HG02678 (cell line): ENCODE measurements around the gene IL1RAPL1.

Source experiments
- ATAC-seq: cut with Tn5 transposase; IDR thresholded peaks from one replicate; pipeline ENCODE4 v1.9.1; 2021; ENCODE audit warnings: mild to moderate bottlenecking, moderate library complexity; ENCODE audit not compliant: unreplicated experiment

Gene IL1RAPL1

DNA sequence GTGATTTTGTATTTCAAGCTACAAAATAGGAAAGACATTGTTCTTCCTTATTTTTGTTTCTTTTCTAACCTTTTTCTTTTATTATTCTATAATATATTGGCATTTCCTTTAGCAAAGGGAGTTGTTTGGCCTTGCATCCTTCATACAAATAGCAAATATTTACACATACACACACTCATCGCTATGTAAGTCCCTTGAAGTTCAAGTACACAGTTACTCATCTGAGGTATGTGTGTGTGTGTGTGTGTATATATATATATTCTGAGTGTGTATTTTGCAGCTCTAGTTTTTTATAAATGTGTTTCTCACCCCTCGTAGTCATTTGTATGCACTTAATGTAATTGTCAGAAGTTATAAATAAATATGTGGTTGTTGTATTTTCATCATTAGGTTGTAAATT lies 903.4 kb downstream of the IL1RAPL1 start:
- no peak for ATAC-seq

DNA sequence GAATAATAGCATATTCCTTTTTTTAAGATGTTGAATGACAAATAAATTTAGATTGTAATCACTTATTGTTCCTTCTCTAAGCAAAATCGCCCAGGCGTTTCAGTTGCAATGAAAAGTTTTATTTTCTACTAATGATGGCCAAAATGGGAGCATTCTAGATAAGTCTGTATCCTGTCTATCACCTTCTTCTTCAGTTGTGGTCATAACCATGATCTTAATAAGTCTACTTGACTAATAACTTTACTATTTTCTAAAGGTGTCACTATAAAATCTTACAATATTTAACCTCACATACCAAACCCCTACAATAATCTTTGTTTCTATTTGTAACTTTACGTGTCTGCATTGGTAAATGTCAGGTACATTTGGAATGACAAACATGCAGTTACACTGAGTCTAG lies 904.4 kb downstream of the IL1RAPL1 start:
- no peak for ATAC-seq

DNA sequence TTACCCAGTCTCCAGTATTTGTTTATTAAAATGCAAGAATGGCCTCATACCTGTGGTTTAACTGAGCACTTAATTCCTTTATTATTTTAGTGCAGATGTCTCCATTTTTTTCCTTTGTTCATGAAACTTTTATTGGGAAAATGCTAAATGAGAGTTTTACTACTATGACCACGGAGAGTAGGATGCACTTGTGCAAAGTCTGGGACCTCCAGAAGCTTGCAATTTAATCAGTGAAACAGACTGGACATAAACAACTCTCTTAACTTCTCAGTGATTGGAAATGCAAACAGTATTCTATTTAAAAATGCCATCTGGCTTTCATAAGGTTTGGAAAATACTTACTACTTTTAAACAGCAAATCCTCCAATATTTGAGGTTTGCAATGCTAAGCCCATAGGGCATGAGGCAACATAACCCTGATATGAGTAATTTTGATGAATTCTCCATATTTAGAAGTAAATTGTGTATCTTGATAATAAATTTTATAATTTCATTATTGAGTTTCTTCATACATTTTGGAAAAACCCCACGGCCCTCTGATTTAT lies 909.5 kb downstream of the IL1RAPL1 start:
- no peak for ATAC-seq

DNA sequence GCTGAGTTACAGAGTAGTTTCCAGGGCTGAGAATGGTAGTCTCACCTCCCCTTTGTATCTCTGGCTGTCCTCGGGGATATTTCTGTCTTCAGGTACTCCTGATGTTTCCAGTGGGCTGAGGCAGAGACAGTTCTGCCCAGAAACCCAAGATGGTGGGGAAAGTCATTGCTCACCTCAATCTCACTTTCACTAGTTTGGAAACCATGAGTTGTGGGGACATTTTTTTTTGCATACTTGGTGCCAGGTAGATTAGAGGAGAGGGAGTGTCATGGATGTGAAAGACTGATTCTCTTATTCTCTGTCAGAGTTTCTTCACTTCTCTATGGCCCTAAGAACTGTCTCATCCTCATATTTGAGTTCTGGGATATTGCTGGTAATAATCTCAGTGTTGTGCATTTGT lies 919.5 kb downstream of the IL1RAPL1 start:
- no peak for ATAC-seq

DNA sequence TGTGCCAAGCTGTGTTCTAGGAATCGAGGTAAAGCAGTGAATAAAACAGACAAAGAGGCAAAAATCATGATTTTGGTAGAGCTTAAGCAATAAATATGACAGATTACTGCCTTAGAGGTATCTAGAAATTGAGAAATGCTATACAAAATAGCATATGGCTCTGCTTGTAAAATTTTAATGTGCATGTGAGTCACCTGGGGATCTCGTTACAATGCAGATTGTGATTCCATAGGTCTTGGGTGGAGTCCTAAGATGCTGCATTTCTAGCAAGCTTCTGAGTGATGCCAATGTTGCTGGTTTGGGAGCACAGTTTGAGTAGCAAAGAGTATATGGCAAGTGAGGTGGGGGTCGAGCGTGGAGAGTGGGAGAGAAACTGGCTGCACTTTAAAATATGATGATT lies 930.9 kb downstream of the IL1RAPL1 start:
- no peak for ATAC-seq

DNA sequence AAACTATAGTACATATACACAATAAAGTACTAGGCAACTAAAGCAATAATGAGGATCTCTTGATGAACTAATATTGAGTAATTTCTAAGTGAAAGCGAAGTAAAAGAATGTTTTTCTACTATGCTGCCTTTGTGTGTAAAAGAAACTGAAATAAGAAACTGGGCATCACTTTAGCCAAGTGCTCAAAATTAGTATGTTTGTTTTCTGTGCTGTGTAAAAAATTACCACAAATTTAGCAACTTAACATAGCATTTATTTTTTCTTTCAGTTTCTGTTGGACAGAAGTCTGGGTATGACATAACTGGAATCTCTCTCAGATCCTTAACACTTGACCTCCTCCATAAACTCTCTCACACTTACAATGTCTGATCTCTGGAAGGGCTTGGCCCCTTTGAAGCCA lies 941.0 kb downstream of the IL1RAPL1 start:
- peak; percentile 70 for ATAC-seq

DNA sequence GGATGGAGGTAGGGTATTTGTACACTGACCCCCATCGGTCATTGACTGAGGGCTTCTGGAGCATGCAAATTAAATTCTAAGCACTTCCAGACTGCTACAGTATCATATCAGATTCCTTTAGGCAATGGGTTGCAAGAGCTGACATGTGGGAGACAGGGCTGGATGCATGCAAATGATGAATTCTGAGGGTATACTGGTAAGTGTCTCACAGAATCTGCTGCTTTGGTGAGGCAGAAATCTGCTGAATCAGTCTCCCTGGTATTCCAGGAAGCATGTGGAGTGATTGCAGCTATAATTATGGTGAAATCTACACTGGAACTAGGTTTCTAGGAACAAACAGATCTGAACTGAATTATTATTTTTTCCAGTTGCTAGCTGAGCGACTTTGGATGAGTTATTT lies 943.3 kb downstream of the IL1RAPL1 start:
- no peak for ATAC-seq

DNA sequence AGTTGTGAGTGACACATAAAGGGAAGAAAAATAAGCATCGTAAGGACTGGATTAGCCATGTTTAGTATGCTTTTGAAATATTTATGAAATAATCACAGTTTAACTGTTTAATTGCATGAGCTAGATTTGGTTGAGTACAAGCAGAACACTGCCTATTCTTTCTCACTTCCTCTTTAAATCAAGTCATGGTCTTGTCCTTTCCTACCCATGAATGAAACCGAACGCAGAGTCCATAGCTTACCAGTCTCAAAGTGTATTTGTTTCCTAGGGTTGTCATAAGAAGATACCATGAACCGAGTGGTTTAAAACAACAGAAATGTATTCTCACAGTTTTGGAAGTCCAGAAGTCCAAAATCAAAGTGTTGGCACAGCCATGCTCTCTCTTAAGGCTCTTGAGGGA lies 944.1 kb downstream of the IL1RAPL1 start:
- ATAC-seq = peak; percentile 75

DNA sequence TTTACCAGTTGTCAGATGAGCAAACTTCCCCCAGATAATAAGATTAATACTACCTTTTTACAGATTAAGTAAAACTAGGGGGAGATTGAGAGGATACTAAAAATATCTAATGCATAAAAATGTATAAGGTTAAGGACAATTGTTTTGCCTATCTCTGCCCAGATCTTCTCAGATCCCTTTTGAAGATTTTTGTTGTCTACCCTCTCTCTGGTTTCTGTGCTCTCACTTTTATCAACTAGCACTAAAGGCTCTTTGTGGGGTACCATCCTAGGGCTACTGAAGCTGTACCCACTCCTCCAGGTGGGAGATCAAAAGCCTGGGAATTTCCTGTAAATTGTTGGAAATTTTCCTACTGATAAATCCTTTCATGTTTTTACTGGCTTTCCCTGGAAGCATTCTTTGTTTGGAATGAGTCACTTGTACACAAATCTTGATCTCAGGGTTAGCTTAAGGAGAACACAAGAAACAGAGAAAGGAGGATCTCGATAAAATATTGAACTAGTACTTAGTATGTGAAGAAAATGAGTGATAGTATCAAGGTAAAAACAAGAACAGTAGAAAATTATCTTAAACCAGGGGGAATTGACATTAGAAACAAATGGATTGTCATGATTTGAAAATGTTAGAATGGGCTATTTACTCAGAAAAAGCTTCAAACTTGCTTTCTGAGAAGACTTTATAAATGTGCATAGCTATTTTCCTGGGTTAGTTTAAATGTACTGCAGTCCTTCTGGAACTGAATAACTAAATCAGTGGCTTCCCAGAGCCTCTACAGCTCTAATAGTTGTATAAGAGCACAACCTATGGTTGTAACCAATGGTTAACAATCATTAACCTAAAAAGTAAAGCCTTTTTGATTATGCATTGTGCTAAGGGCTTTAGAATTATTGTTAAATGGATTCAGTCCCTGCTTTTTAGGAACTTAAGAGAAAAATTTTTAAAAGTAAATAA lies 948.2 kb downstream of the IL1RAPL1 start:
- ATAC-seq = no peak

DNA sequence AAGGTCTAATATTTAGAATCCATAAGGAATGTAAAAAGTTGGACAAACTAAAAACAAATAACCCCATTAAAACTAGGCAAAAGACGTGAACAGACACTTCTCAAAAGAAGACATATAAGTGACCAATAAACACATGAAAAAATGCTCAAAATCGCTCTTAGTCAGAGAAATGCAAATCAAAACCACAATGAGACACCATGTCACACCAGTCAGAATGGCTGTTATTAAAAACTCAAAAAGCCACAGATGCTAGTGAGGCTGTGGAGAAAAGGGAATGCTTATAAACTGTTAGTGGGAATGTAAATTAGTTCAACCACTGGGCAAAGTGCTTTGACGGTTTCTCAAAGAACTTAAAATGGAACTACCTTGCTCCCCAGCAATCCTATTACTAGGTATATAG lies 953.8 kb downstream of the IL1RAPL1 start:
- ATAC-seq = no peak

DNA sequence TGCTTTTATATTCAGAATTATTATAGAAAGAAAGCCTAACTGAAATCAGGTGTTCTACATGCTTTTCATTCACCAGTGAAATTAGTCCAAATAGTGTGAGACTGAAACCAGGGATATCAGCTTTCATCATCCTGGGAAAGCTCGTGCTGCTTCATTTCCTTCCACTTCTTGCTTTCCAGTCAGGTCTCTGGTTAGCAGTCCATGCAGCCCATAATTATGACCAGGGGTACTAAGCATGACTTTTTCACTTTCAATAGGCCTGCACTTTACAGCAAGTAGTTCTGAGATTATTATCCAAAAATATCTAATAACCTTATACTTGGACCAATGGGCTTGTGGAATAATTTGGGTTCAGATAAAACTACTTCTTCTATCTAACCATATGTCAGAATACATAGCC lies 954.9 kb downstream of the IL1RAPL1 start:
- ATAC-seq = no peak

DNA sequence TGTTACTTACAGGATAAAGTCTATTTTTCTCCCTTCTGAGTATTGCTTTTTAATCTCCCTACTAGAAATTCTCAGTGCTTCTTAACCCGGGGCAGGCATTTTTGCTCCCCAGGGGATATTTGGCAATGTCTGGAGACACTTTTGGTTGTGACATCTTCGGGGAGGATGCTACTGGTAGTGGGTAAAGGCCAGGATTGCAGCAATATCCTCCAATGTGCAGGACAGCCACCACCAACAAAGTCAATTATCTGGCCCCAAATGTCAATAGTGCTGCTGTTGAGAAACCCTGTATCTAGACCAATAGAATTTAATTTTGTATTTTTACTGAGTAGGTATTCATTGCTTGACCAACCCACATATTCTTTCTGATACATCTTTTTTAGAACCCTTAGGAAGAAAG lies 958.6 kb downstream of the IL1RAPL1 start:
- ATAC-seq = no peak

DNA sequence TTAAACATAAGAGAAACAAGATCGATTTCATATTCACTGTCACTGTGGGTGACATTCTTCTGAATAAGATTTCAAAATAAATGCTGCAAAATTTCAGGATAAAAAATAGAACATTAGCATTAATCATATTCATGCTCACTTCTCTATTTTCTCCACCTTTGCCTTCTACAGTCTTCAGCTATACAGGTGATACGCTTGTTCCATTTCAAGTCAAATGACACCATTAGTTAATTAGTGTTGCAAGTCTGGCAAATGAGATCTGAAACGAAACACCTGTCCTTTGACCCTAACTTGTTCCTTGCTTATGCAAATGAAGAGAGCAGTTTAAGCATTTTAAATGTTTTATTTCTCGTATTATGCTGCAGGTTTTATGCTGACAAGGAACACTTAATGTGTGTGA lies 960.6 kb downstream of the IL1RAPL1 start:
- peak; percentile 59 for ATAC-seq

DNA sequence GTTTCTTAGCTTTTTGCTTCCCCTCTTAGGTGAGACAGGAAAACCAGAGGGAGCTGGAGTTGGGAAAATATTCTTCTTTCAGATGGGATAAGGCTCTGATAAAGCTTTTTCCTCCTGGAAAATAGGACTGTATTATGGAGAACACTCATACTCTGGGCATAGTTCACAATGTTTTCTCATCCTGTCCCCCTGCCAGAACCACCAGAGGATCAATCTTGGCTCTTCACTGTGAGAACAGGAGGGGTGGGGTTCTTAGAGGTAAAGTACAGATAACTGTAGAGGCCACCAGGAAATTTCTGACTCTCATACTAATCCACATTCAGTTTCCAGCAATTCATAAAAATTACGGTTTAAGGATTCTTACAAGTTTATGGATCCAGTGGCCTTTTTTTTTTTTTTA lies 966.3 kb downstream of the IL1RAPL1 start:
- no peak for ATAC-seq

DNA sequence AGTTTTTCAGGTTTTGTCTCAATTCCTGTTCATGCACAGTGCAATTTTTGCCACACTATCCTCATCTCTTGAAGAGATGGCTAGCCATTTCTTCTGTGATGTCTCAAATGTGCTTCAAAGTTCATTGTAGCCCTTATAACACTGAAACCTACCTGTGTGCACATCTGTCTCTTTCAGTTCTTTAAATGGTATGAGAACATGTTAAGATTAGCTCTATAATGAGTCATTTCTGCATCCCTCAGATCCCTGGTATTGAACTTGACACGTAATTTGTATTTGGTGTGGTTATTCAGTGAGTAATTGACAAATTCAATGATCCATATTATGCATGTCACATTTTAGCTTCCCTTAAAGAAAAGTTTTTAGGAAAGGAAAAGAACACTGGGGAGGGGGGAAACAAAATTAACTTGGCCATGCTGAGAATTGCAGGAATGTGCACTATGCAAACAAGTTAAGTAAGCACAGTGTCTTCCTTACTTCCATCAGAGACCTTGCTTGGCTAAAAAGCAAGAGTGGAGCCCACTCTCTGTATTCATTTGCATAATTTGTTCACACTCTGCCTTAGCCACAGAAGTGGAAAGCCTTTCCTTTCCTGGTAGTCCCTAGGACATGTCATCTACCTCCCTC lies 968.3 kb downstream of the IL1RAPL1 start:
- peak; percentile 94 for ATAC-seq

DNA sequence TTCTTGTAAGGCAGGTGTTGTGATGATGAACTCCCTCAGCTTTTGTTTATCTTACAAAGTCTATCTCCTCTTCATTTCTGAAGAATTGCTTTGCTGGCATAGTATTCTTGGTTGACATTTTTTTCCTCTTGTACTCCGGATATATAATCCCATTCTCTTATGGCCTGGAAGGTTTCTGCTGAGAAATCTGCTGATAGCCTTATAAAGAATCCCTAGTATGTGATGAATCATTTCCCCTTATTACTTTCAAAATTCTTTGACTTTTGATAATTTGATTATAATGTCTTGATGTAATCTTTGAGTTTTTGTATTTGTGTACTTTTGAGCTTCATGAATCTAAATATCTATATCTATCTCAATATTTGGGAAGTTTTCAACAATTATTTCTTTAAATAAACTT lies 972.8 kb downstream of the IL1RAPL1 start:
- no peak for ATAC-seq

DNA sequence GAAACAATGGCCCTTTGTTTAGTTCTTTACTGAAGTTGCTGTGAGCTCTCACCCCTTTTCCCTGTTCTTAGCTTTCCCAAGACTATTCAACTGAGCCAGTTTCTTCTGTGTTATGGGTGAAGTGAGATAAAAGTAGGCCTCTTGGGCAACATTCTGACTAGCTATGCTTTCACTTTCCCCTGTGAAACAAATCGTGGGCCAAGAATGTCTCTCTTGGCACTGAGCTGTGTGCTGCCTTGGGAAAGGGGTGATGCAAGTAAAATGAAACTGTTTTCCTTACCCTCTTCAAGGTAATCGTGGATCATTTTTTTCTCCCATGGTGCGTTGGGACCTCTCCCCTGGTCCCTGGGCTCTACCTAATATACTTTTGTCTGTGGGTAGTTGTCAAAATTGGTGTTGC lies 974.2 kb downstream of the IL1RAPL1 start:
- ATAC-seq = no peak

DNA sequence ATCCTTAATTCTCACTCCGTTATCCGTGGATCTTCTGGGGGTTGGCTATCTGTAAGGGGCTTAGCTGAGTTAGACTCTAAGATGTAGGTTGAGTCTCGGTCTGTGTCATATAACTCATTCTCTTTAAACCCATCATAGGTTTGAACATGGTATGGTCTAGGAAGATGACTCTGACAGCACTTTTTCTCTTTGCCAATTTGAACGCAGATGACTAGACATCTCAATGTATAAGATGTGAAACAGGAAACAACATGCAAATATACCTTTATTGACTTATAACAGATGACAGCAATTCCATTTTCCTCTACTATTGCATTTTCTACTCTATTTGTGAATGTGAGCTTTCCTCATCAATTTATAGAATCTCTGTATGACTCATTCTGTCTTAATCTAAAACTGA lies 993.3 kb downstream of the IL1RAPL1 start:
- no peak for ATAC-seq

DNA sequence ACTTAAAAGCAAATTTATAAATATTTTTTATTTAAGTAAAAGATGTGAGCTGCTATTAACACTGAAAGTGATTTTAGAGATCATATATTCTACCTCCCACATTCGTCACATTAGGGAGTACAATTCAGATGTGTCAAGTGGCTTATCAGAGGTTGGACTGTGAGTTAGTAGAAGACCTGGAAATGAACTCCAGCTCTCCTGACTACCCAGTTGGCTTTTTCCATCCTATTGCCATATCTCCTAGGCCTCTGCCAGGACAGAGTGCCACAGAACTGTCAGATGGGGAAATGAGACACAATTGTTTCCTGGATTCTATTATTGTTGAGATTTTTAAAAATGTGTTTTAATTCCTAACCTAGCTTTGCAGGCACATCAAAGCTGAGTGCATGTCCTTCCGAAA lies 994.0 kb downstream of the IL1RAPL1 start:
- ATAC-seq = no peak

DNA sequence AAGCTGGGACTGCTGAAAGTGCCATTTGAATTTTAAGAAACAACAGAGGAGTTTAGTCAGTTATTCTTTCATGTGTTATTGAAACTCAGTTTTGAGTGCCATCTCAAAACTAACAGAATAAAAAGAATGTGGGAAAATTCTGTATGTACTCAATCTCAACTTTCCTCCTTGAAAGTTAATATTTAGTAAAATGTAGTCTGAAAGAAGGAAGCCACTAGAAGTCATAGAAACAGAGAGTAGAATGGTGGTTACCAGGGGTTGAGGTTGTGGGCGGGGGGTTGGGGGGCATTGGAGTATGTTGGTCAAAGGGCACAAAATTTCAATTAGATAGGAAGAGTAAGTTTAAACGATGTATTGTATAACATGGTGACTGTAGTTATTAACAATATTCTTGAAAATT lies 999.9 kb downstream of the IL1RAPL1 start:
- ATAC-seq = peak; percentile 73

DNA sequence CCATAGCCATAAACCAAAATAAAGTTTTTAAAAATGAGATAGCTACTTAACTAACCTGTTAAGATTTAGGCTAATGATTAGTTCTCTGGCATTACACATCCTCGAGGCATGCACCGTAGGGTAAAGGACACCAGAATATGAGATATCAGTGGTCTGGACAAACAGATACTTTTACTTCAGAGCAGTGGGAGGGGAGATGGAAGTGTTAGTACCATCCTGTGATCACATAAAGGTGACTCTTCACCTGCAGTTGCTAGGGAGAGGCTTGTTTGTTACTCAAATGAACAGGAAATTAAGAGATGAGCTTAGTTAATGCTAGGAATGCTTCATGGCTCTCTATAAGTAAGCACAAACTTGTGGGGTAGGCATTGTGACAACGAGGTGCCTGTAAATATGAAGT lies 1003.7 kb downstream of the IL1RAPL1 start:
- ATAC-seq = no peak

DNA sequence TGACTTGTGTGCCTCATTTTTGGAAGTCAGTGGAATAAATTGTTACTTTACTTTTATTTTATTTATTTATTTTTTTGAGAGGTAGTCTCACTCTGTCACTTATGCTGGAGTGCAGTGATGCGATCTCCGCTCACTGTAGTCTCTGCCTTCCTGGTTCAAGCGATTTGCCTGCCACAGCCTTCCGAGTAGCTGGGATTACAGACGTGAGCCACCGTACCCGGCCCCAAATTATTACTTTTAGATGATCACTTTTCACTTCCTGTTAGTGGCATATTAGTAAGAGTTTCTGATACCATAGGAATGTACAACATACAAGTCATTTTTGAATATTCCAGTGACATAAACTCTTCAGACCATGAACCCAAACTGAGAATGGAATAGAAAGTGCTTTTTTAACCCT lies 1017.1 kb downstream of the IL1RAPL1 start:
- no peak for ATAC-seq
